Neuronal stem cell (in vitro differentiated cells): ENCODE measurements around the gene SLC16A10.

Experiments
- DNase-seq: peaks from one replicate; pipeline ENCODE4 v3.0.0-alpha.2; 2013; ENCODE audit warnings: low spot score
- H2AFZ ChIP-seq: one replicate; pipeline ENCODE4 v1.6.1; 2013; ENCODE audit warnings: mild to moderate bottlenecking, low read length, inconsistent platforms
- H2AK5ac ChIP-seq: 2 replicates; pipeline ENCODE4 v1.6.1; 2013; ENCODE audit warnings: low read depth, mild to moderate bottlenecking, inconsistent platforms, low read length, moderate library complexity, mixed read lengths
- H2BK120ac ChIP-seq: 2 replicates; pipeline ENCODE4 v1.6.1; 2013; ENCODE audit warnings: low read depth, mild to moderate bottlenecking, inconsistent platforms, low read length, moderate library complexity, mixed read lengths
- H2BK12ac ChIP-seq: one replicate; pipeline ENCODE4 v1.6.1; 2013; ENCODE audit warnings: low read length, inconsistent platforms
- H2BK15ac ChIP-seq: 2 replicates; pipeline ENCODE4 v1.6.1; 2013; ENCODE audit warnings: mild to moderate bottlenecking, low read length, inconsistent platforms, mixed read lengths
- H2BK5ac ChIP-seq: one replicate; pipeline ENCODE4 v1.6.1; 2013; ENCODE audit warnings: inconsistent platforms, mild to moderate bottlenecking, low read length, moderate library complexity
- H3K14ac ChIP-seq: one replicate; pipeline ENCODE4 v1.6.1; 2013; ENCODE audit warnings: low read length, inconsistent platforms
- H3K18ac ChIP-seq: 2 replicates; pipeline ENCODE4 v1.6.1; 2013; ENCODE audit warnings: low read length, inconsistent platforms
- H3K23ac ChIP-seq: 2 replicates; pipeline ENCODE4 v1.6.1; 2013; ENCODE audit warnings: low read depth, mild to moderate bottlenecking, mixed read lengths, low read length, inconsistent platforms; ENCODE audit not compliant: poor library complexity
- H3K27ac ChIP-seq: replicated peaks from 3 replicates; pipeline ENCODE4 v1.5.1; 2013; ENCODE audit warnings: low read length, inconsistent platforms
- H3K27me3 ChIP-seq, 3 experiments: 2 replicates each; pipeline ENCODE4 v1.6.1; 2013; ENCODE audit warnings: low read length in 3 of 3, mild to moderate bottlenecking in 2 of 3, inconsistent platforms in 1 of 3, low read depth in 1 of 3, mixed read lengths in 1 of 3, moderate library complexity in 1 of 3; ENCODE audit not compliant: control insufficient read depth in 3 of 3, insufficient read depth in 3 of 3
- H3K36me3 ChIP-seq, 2 donors: replicated peaks in 1 of 2; 2 replicates each; pipeline ENCODE4 v1.6.1; 2013; ENCODE audit warnings: low read length in 2 of 2; ENCODE audit not compliant: control insufficient read depth in 2 of 2, insufficient read depth in 2 of 2
- H3K4ac ChIP-seq: 2 replicates; pipeline ENCODE4 v1.6.1; 2013; ENCODE audit warnings: inconsistent platforms, mild to moderate bottlenecking, low read length, moderate library complexity
- H3K4me1 ChIP-seq, 2 donors: 1 replicate in 1 of 2; 2 replicates in 1 of 2; pipeline ENCODE4 v1.6.1; 2013; ENCODE audit warnings: low read length in 2 of 2, low read depth in 1 of 2; ENCODE audit not compliant: control insufficient read depth in 2 of 2, insufficient read depth in 1 of 2
- H3K4me2 ChIP-seq: one replicate; pipeline ENCODE4 v1.6.1; 2013; ENCODE audit warnings: mild to moderate bottlenecking, low read length, inconsistent platforms; ENCODE audit not compliant: insufficient read depth, poor library complexity, severe bottlenecking
- H3K4me3 ChIP-seq, 2 donors: 2 replicates each; pipeline ENCODE4 v1.5.1; 2013; ENCODE audit warnings: low read length in 2 of 2, mild to moderate bottlenecking in 2 of 2, inconsistent platforms in 1 of 2, moderate library complexity in 1 of 2
- H3K79me1 ChIP-seq: one replicate; pipeline ENCODE4 v1.6.1; 2013; ENCODE audit warnings: low read depth, mild to moderate bottlenecking, inconsistent platforms, low read length, moderate library complexity
- H3K9ac ChIP-seq: one replicate; pipeline ENCODE4 v1.6.1; 2013; ENCODE audit warnings: mild to moderate bottlenecking, low read depth, low read length, inconsistent platforms; ENCODE audit not compliant: poor library complexity
- H3K9me3 ChIP-seq, 2 donors: replicated peaks in 1 of 2; 2 replicates each; pipeline versions ENCODE3 to v1.6.1; 2013; ENCODE audit warnings: low read length in 2 of 2, mild to moderate bottlenecking in 2 of 2, inconsistent platforms in 1 of 2, low read depth in 1 of 2, mixed read lengths in 1 of 2, moderate library complexity in 1 of 2; ENCODE audit not compliant: control insufficient read depth in 2 of 2, insufficient read depth in 1 of 2
- H4K8ac ChIP-seq: one replicate; pipeline ENCODE4 v1.6.1; 2013; ENCODE audit warnings: low read depth, mild to moderate bottlenecking, inconsistent platforms, low read length, moderate library complexity
- H4K91ac ChIP-seq: one replicate; pipeline ENCODE4 v1.6.1; 2013; ENCODE audit warnings: low read length, low read depth, mild to moderate bottlenecking, inconsistent platforms; ENCODE audit not compliant: poor library complexity
- WGBS, 2 donors: extraction: QIAGEN DNeasy Blood & Tissue Kit; methylation state at CpG; one replicate each; pipeline ENCODE4 v1.1.7; 2013; ENCODE audit warnings: missing lambda C conversion rate in 2 of 2, mixed read lengths in 1 of 2; ENCODE audit not compliant: insufficient read length in 2 of 2, insufficient replicate concordance in 1 of 2; ENCODE audit errors: extremely low coverage in 2 of 2; 5-methylcytosine and 5-hydroxymethylcytosine counted together

The SLC16A10 gene

GRCh38 chr6:111076024-111076695 lies 11.1 kb upstream of the SLC16A10 start:
- H3K27me3 ChIP-seq: peaks cover 0 to 18% (median 0%) of the 10 kb centered on the region in 3 experiments
- no peak overlapping the region for H3K23ac ChIP-seq
- WGBS, 2 donors: 100% methylated on average over 1 of the region's 5 CpGs; no CpG with 5 or more reads in 1 of the 2 donors
- no peak overlapping the region for H3K4ac ChIP-seq
- no peak overlapping the region for H4K91ac ChIP-seq
- no peak overlapping the region for H2BK12ac ChIP-seq
- no peak overlapping the region for H3K4me3 ChIP-seq
- H2BK5ac ChIP-seq: no peak overlapping the region
- H4K8ac ChIP-seq: no peak overlapping the region
- no peaks in the 10 kb centered on the region for H3K79me1 ChIP-seq
- H3K18ac ChIP-seq: no peak overlapping the region
- H2BK15ac ChIP-seq: no peak overlapping the region
- no peaks in the 10 kb centered on the region for H3K36me3 ChIP-seq
- H2AFZ ChIP-seq: no peak overlapping the region
- no peaks in the 10 kb centered on the region for H3K9me3 ChIP-seq
- H3K4me2 ChIP-seq: no peak overlapping the region
- H3K9ac ChIP-seq: no peak overlapping the region
- no peak overlapping the region for H3K27ac ChIP-seq
- no peak overlapping the region for H2BK120ac ChIP-seq
- DNase-seq: no peak
- no peak overlapping the region for H2AK5ac ChIP-seq
- H3K4me1 ChIP-seq: no peaks in the 10 kb centered on the region
- H3K14ac ChIP-seq: no peak overlapping the region

GRCh38 chr6:111080698-111081097 lies 6.6 kb upstream of the SLC16A10 start:
- no peaks in the 10 kb centered on the region for H3K4me1 ChIP-seq
- no peak overlapping the region for H3K18ac ChIP-seq
- H3K79me1 ChIP-seq: no peaks in the 10 kb centered on the region
- H2BK15ac ChIP-seq: no peak overlapping the region
- H3K27ac ChIP-seq: no peak overlapping the region
- H3K4me2 ChIP-seq: no peak overlapping the region
- H3K23ac ChIP-seq: no peak overlapping the region
- peaks cover 0 to 23% (median 0%) of the 10 kb centered on the region in 3 experiments for H3K27me3 ChIP-seq
- no peaks in the 10 kb centered on the region for H3K9me3 ChIP-seq
- H2BK12ac ChIP-seq: no peak overlapping the region
- no peak overlapping the region for H2AFZ ChIP-seq
- H4K91ac ChIP-seq: no peak overlapping the region
- no peak overlapping the region for H2BK5ac ChIP-seq
- H2BK120ac ChIP-seq: no peak overlapping the region
- no peak overlapping the region for H3K9ac ChIP-seq
- H2AK5ac ChIP-seq: no peak overlapping the region
- H3K4me3 ChIP-seq: no peak overlapping the region
- H3K36me3 ChIP-seq: no peaks in the 10 kb centered on the region
- H3K14ac ChIP-seq: no peak overlapping the region
- DNase-seq: no peak
- no peak overlapping the region for H4K8ac ChIP-seq
- H3K4ac ChIP-seq: no peak overlapping the region
- no CpG with 5 or more reads among the region's 5 CpGs for WGBS, 2 donors

GRCh38 chr6:111086685-111087084 lies 618 bp upstream of the SLC16A10 start:
- H2BK5ac ChIP-seq: no peak overlapping the region
- H2BK15ac ChIP-seq: no peak overlapping the region
- H3K4ac ChIP-seq: no peak overlapping the region
- no peak overlapping the region for H3K9ac ChIP-seq
- H2AFZ ChIP-seq: peak overlapping the region; percentile 99
- no peak overlapping the region for H2BK120ac ChIP-seq
- H3K4me3 ChIP-seq: peak overlapping the region in 1 of 2 donors; percentile 57
- no peaks in the 10 kb centered on the region for H3K79me1 ChIP-seq
- H3K23ac ChIP-seq: no peak overlapping the region
- H3K27ac ChIP-seq: no peak overlapping the region
- H4K8ac ChIP-seq: no peak overlapping the region
- WGBS, 2 donors: no CpG with 5 or more reads among the region's 5 CpGs
- H3K9me3 ChIP-seq: no peaks in the 10 kb centered on the region
- peaks cover 2 to 77% (median 25%) of the 10 kb centered on the region in 3 experiments for H3K27me3 ChIP-seq
- DNase-seq: no peak
- no peak overlapping the region for H3K4me2 ChIP-seq
- H3K18ac ChIP-seq: no peak overlapping the region
- H3K14ac ChIP-seq: no peak overlapping the region
- H2AK5ac ChIP-seq: no peak overlapping the region
- H4K91ac ChIP-seq: no peak overlapping the region
- no peak overlapping the region for H2BK12ac ChIP-seq
- H3K4me1 ChIP-seq: peaks cover 0 to 9% of the 10 kb centered on the region in 2 donors
- H3K36me3 ChIP-seq: no peaks in the 10 kb centered on the region

GRCh38 chr6:111087871-111088667 lies 766 bp downstream of the SLC16A10 start:
- Histone ChIP-seq H3K4me3 (peak overlapping the region; percentile 57 to 76), H2AFZ (peak overlapping the region; percentile 99), H4K91ac (no peak overlapping the region), H2BK15ac (peak overlapping the region; percentile 15), H3K27ac (no peak overlapping the region), H2BK5ac (peak overlapping the region; percentile 53), H3K4ac (no peak overlapping the region), H2BK12ac (no peak overlapping the region), H3K36me3 (no peaks in the 10 kb centered on the region), H3K23ac (no peak overlapping the region), H3K14ac (peak overlapping the region; percentile 94), H4K8ac (no peak overlapping the region), H3K9ac (peak overlapping the region; percentile 21), H3K27me3 (peaks cover 2 to 76% (median 25%) of the 10 kb centered on the region in 3 experiments), H3K79me1 (no peaks in the 10 kb centered on the region), H3K4me2 (peak overlapping the region; percentile 100), H3K18ac (peak overlapping the region; percentile 92), H2AK5ac (peak overlapping the region; percentile 21), H3K4me1 (peaks cover 0 to 9% of the 10 kb centered on the region in 2 donors), H2BK120ac (no peak overlapping the region), H3K9me3 (no peaks in the 10 kb centered on the region)
- WGBS, 2 donors: no CpG with 5 or more reads among the region's 54 CpGs
- DNase-seq: peak; percentile 26
